Astrocyte (in vitro differentiated cells and primary cell): ENCODE results near the gene CD59.

Source experiments
- CTCF ChIP-seq: IDR thresholded peaks from 2 replicates; pipeline ENCODE4 v1.5.1; 2011; ENCODE audit warnings: low read depth, mild to moderate bottlenecking, inconsistent platforms, low read length, moderate library complexity; ENCODE audit not compliant: insufficient read depth
- EZH2 ChIP-seq: IDR thresholded peaks from 2 replicates; pipeline ENCODE4 v1.6.1; 2012; ENCODE audit warnings: mild to moderate bottlenecking, low read length, inconsistent platforms; ENCODE audit not compliant: insufficient read depth

- TF ChIP-seq CTCF: no peak
- no peak for TF ChIP-seq EZH2
These were observed 37.3 kb upstream of the CD59 start for GRCh38 chr11:33773404-33773986.
